Lower lobe of right lung (tissue), 2 donors: ENCODE measurements around the gene ZKSCAN3. TPM values are rescaled to one million over a fixed set of nuclear protein-coding genes. Genes with fewer than 3 reads are reported as not detected.

Source experiments
- ATAC-seq, 2 donors: fragments of 200-7000 bp; cut with Tn5 transposase; one replicate each; pipeline ENCODE4 v1.9.1; 2020 to 2022; ENCODE audit warnings: mild to moderate bottlenecking in 2 of 2, moderate library complexity in 2 of 2
- DNase-seq: peaks from one replicate; pipeline ENCODE4 v3.0.0-alpha.2; 2020
- H3K27ac ChIP-seq: fragments of 200-600 bp; one replicate; pipeline ENCODE4 v1.8.0; 2022
- H3K27me3 ChIP-seq: fragments of 200-600 bp; one replicate; pipeline ENCODE4 v1.8.0; 2022; ENCODE audit warnings: low read depth
- H3K36me3 ChIP-seq: fragments of 200-600 bp; one replicate; pipeline ENCODE4 v1.8.0; 2022; ENCODE audit warnings: mild to moderate bottlenecking
- H3K4me1 ChIP-seq: fragments of 200-600 bp; one replicate; pipeline ENCODE4 v1.8.0; 2022
- H3K4me3 ChIP-seq: fragments of 200-600 bp; one replicate; pipeline ENCODE4 v1.8.0; 2022; ENCODE audit warnings: mild to moderate bottlenecking
- H3K9me3 ChIP-seq: fragments of 200-600 bp; one replicate; pipeline ENCODE4 v1.8.0; 2022
- intact Hi-C: fragments of 100-400 bp; cut with DNase I; formaldehyde crosslinking; loops from one replicate; pipeline ENCODE4 v1.11.0; 2022
- total RNA-seq: library from RNA; stranded (reverse); fragmentation: NEBNext Ultra II Directional; extraction: Animal tissue kit (Norgen Biotek cat#: 25700); gene quantifications from one replicate; pipeline ENCODE4 v1.2.1, GENCODE V29; 2021
- TF ChIP-seq, protein P1 (sequence below): fragments of 200-600 bp; IDR thresholded peaks from one replicate; pipeline ENCODE4 v1.8.0; 2022; ENCODE audit warnings: antibody characterized with exemption, mild to moderate bottlenecking
- donor health status: DM: no; HTN: yes; CAD: no; lungs with severe emphysema.

ZKSCAN3 gene
- total RNA-seq, 1 donor from 2014 or later, result 8.8 TPM

DNA sequence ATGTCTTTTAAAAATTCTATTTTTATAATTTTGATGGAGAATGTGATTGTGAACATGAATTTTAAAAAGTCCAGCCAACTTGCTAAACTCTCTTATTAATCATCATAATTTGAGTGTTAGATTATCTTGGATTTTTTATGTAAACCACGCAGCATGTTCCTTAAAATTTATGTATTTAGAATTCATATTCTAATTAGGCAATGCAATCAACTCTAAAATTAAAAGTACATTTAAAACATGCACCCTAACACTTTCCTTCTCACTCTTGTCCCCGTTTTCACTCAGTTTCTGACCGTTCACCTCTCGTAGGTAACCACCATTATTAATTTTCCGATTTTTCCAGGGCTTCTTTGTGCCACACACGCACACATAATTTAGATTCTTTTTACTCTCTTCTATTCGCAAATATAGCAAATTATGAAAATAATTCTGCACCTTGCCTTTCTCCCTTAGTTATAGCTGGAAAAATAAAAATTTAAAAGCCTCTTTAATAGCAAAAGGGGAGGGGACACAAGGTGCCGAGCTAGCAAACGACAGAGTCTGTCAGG is 329 bp upstream of the ZKSCAN3 start:
- Histone ChIP-seq H3K4me3 (peak overlapping the region; percentile 69), H3K4me1 (peaks cover 12% of the 10 kb centered on the region), H3K36me3 (no peaks in the 10 kb centered on the region), H3K9me3 (no peaks in the 10 kb centered on the region), H3K27me3 (no peaks in the 10 kb centered on the region), H3K27ac (peak overlapping the region; percentile 75)
- ATAC-seq (peak in 1 of 2 donors; percentile 1), DNase-seq (no peak)
- intact Hi-C loops, result no loop called here
- TF ChIP-seq, protein P1, sequence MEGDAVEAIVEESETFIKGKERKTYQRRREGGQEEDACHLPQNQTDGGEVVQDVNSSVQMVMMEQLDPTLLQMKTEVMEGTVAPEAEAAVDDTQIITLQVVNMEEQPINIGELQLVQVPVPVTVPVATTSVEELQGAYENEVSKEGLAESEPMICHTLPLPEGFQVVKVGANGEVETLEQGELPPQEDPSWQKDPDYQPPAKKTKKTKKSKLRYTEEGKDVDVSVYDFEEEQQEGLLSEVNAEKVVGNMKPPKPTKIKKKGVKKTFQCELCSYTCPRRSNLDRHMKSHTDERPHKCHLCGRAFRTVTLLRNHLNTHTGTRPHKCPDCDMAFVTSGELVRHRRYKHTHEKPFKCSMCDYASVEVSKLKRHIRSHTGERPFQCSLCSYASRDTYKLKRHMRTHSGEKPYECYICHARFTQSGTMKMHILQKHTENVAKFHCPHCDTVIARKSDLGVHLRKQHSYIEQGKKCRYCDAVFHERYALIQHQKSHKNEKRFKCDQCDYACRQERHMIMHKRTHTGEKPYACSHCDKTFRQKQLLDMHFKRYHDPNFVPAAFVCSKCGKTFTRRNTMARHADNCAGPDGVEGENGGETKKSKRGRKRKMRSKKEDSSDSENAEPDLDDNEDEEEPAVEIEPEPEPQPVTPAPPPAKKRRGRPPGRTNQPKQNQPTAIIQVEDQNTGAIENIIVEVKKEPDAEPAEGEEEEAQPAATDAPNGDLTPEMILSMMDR, result no peak

DNA sequence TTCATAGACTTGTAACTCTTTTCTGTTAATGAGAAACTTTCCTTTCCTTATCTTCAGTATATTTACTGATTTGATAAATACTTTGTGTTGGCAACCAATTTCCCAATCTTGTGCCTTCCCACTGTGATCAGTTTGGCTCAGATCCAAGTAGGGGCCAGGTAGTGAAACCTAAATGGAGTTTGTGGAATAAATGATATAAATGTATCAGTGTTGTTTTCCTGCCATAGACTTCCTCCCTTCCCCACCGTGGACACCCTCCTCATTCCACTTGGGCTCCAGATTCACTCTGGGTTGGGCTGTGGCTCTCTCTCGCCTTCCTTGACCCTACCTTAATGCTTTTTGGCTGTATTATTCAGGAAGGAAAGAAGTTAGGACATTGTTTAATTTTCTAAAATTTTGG is 1.3 kb downstream of the ZKSCAN3 start:
- Histone ChIP-seq H3K27ac (no peak overlapping the region), H3K27me3 (no peaks in the 10 kb centered on the region), H3K9me3 (no peaks in the 10 kb centered on the region), H3K4me1 (peaks cover 23% of the 10 kb centered on the region), H3K4me3 (peak overlapping the region; percentile 69), H3K36me3 (no peaks in the 10 kb centered on the region)
- TF ChIP-seq, protein P1, result no peak
- intact Hi-C loops, result no loop called here
- DNase-seq (no peak), ATAC-seq (no peak)

DNA sequence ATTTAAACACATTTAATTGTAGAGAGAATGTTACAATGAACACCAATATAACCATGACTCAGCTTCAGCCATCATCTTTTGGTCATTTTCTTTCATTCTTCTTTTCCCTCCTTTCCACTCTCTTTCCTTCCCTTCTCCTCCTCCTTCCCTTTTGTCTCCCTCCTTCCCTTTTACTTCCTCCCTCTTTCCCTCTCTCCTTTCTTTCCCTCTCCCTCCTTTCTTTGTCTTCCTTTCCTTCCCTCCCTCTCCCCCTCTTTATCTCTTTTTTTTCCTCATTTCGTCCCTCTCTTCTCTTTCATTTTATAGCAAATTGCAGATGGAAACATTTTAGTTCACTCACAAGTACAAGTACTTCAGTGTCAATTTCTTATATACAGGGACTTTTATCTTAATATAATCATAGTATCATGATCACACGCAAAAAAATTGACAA is 1.8 kb downstream of the ZKSCAN3 start:
- Histone ChIP-seq H3K4me1 (peaks cover 27% of the 10 kb centered on the region), H3K27ac (no peak overlapping the region), H3K27me3 (no peaks in the 10 kb centered on the region), H3K4me3 (no peak overlapping the region), H3K36me3 (no peaks in the 10 kb centered on the region), H3K9me3 (no peaks in the 10 kb centered on the region)
- TF ChIP-seq, protein P1, result no peak
- ATAC-seq (no peak), DNase-seq (no peak)
- intact Hi-C loops, result no loop called here

DNA sequence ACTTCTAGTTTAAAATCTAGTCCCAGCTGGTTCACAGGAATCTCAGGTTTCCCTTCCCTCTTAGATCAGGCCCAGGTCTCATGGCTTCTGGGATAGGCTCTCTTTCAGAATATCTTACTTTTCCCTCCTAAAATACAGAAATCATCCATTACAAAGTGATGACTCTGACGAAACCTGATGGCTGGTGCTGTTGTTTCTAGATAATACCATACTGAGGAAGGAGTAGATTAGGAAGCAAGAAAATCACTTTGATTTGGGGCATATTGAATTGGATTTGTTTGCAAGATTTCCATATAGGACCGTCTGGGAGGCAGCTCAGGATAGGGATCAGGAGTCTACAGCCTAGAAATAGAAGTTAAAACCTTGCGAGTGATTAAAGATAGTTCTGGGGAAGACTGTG is 3.6 kb downstream of the ZKSCAN3 start:
- intact Hi-C loops, result no loop called here
- H3K4me1 ChIP-seq, result peaks cover 29% of the 10 kb centered on the region
- ATAC-seq (no peak), DNase-seq (no peak)
- TF ChIP-seq, protein P1, result no peak
- no peaks in the 10 kb centered on the region for H3K27me3 ChIP-seq
- H3K27ac ChIP-seq, result peak overlapping the region; percentile 86
- no peaks in the 10 kb centered on the region for H3K9me3 ChIP-seq
- H3K4me3 ChIP-seq, result peak overlapping the region; percentile 19
- no peaks in the 10 kb centered on the region for H3K36me3 ChIP-seq

GRCh38 chr6:28353981-28354676 is 4.4 kb downstream of the ZKSCAN3 start:
- peak; percentile 77 for DNase-seq
- intact Hi-C loops, result no loop called here
- Histone ChIP-seq H3K27me3 (no peaks in the 10 kb centered on the region), H3K4me1 (peaks cover 29% of the 10 kb centered on the region), H3K4me3 (peak overlapping the region; percentile 19), H3K27ac (peak overlapping the region; percentile 86), H3K9me3 (no peaks in the 10 kb centered on the region), H3K36me3 (no peaks in the 10 kb centered on the region)
- peak; percentile 22 to 70 for ATAC-seq
- TF ChIP-seq, protein P1, result no peak
